ENCODE data around the gene RALGDS.
"Not testable (repeated sequence)": the region's sequence is repeated elsewhere in the genome, so short reads cannot be mapped to it uniquely, and the experiment has no call there.

The RALGDS gene

DNA sequence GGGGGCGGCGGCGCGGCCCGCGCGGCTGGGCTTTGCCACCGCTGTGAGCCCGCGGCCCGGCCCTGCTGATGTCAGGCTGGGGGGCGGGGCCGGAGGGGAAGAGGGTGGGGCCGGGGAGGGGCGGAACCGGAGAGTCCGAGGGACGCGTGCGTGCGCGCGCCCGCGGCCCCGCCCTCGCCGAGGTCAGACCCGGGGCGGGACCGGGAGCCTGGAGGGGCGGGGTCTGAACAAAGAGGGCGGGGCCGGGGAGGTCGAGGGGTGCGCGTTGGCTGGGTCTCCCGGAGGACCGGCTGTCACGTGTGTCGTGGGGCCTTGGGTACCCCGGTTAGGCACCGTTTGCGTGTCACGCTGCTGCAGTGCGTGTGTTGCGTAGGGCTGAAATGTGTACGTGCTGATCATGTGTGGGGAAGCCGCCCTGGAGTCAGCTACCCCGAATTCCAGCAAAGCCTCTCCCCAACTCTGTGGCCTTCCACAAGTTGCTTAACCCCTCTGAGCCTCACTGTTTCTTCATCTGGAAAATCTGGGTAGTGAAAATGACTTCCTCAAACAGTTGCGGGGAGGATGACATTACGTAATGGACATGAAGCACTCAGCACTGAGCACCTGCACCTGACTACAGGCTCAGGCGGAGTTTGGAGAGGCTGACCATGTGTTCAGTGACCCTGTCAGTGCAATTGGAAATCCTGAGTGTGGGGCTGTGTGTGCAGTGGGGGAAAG, at the start of gene RALGDS:
Gene RALGDS (minus strand): TSS at position 43 of the 717 bp plus-strand sequence. CDS start 86 bp downstream, outside the sequence.
- no peak for DNase-seq (ENCODE audit: low read depth, low spot score)
- WGBS (ENCODE audit: insufficient coverage, insufficient read length) = no CpG with 5 or more reads among the region's 53 CpGs

DNA sequence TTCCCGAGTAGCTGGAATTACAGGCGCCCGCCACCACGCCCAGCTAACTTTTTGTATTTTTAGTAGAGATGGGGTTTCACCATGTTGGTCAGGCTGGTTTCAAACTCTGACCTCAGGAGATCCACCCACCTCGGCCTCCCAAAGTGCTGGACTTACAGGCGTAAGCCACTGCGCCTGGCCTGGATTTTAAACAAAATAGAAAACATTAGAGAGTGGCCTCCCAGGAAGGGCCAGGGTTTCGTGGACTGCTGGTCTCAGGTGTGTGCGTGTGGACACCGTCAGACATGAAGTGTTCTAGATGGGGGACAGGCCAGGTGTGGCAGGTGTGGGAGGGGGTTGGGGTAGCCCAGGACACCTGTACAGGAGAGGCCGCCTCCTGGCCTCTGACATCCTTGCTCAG, 49.7 kb upstream of the RALGDS start:
- Histone ChIP-seq H3K27ac (ENCODE audit: low read length) (no peak overlapping the region), H3K9me3 (ENCODE audit: control insufficient read depth, insufficient read depth, low read length) (no peaks in the 10 kb centered on the region), H3K4me3 (ENCODE audit: low read length) (no peak overlapping the region), H3K36me3 (ENCODE audit: control insufficient read depth, insufficient read depth, low read length) (no peaks in the 10 kb centered on the region), H3K4me1 (ENCODE audit: control insufficient read depth, insufficient read depth, low read length) (no peaks in the 10 kb centered on the region), H3K27me3 (ENCODE audit: control insufficient read depth, insufficient read depth, low read length) (no peaks in the 10 kb centered on the region)
- DNase-seq (ENCODE audit: low read depth, low spot score) = no peak
- WGBS (ENCODE audit: insufficient coverage, insufficient read length) = no CpG with 5 or more reads among the region's 11 CpGs

More for the DNA sequence above, at the start of gene RALGDS:
- Histone ChIP-seq H3K4me1 (ENCODE audit: control insufficient read depth, insufficient read depth, low read length) (peaks cover 3% of the 10 kb centered on the region), H3K4me3 (ENCODE audit: low read length) (peak within 1 kb of the TSS; percentile 45), H3K27me3 (ENCODE audit: control insufficient read depth, insufficient read depth, low read length) (peaks cover 5% of the 10 kb centered on the region; the same call in 1 of the 2 replicates), H3K36me3 (ENCODE audit: control insufficient read depth, insufficient read depth, low read length) (no peaks in the 10 kb centered on the region), H3K27ac (ENCODE audit: low read length) (no peak within 1 kb of the TSS), H3K9me3 (ENCODE audit: control insufficient read depth, insufficient read depth, low read length) (no peaks in the 10 kb centered on the region)

DNA sequence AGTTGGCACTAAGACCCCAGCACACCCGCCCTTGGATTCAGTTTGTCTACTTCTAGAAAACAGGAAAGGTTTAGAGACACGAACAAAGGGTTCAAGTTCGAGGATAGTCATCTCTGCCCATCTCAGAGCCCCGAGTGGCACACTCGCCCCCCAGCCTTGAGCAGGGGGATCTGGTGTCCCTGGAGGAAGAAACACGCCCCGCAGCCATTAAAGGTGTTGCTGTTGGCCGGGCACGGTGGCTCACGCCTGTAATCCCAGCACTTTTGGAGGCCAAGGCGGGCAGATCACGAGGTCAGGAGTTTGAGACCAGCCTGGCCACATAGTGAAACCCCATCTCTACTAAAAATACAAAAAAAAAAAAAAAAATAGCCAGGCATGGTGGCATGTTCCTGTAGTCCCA, 48.6 kb upstream of the RALGDS start:
- no CpG with 5 or more reads among the region's 12 CpGs for WGBS (ENCODE audit: insufficient coverage, insufficient read length)
- H3K4me3 ChIP-seq (ENCODE audit: low read length); H3K27me3 ChIP-seq (ENCODE audit: control insufficient read depth, insufficient read depth, low read length); H3K27ac ChIP-seq (ENCODE audit: low read length); H3K4me1 ChIP-seq (ENCODE audit: control insufficient read depth, insufficient read depth, low read length); DNase-seq (ENCODE audit: low read depth, low spot score); H3K36me3 ChIP-seq (ENCODE audit: control insufficient read depth, insufficient read depth, low read length); H3K9me3 ChIP-seq (ENCODE audit: control insufficient read depth, insufficient read depth, low read length): not testable (repeated sequence)

DNA sequence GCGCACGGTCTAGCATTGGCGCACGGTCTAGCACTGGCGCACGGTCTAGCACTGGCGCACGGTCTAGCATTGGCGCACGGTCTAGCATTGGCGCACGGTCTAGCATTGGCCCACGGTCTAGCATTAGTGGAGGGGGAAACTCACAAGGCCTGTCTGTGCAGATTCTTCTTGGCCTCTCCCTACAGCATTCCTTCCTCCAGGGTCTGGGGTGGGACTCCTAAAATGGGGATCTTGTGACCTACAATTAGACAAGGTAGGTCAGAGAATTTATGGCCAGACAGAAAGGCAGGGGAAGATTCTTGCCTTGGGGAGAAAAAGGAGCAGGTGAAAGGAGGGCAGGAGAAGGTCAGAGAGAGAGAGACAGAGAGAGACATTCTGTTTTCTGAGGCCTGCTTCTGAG, 48.1 kb upstream of the RALGDS start:
- Histone ChIP-seq H3K9me3 (ENCODE audit: control insufficient read depth, insufficient read depth, low read length) (no peaks in the 10 kb centered on the region), H3K27ac (ENCODE audit: low read length) (no peak overlapping the region), H3K4me1 (ENCODE audit: control insufficient read depth, insufficient read depth, low read length) (no peaks in the 10 kb centered on the region), H3K36me3 (ENCODE audit: control insufficient read depth, insufficient read depth, low read length) (no peaks in the 10 kb centered on the region), H3K27me3 (ENCODE audit: control insufficient read depth, insufficient read depth, low read length) (no peaks in the 10 kb centered on the region), H3K4me3 (ENCODE audit: low read length) (no peak overlapping the region)
- WGBS (ENCODE audit: insufficient coverage, insufficient read length) = no CpG with 5 or more reads among the region's 13 CpGs
- DNase-seq (ENCODE audit: low read depth, low spot score) = no peak

DNA sequence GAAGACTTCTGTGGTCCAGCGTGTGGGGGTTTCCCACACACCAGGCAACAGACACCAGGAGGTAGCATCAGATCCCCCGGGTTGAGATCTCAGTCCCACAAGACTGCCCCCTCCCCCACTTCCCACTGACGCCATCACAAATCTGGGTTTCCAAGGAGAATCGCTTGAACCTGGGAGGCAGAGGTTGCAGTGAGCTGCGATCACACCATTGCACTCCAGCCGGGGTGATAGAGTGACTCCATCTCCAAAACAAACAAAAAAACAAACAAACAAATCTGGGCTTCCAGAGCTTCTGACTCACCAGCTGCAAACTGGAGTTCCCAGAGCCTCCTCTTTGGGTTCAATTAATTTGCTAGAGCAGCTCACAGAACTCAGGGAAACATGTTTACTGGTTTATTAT, 47.4 kb upstream of the RALGDS start:
- WGBS (ENCODE audit: insufficient coverage, insufficient read length) = no CpG with 5 or more reads among the region's 6 CpGs
- H3K27me3 ChIP-seq (ENCODE audit: control insufficient read depth, insufficient read depth, low read length) = no peaks in the 10 kb centered on the region
- no peak overlapping the region for H3K4me3 ChIP-seq (ENCODE audit: low read length)
- no peak overlapping the region for H3K27ac ChIP-seq (ENCODE audit: low read length)
- peaks cover 1% of the 10 kb centered on the region; the same call in 1 of the 2 replicates for H3K4me1 ChIP-seq (ENCODE audit: control insufficient read depth, insufficient read depth, low read length)
- no peak for DNase-seq (ENCODE audit: low read depth, low spot score)
- no peaks in the 10 kb centered on the region for H3K9me3 ChIP-seq (ENCODE audit: control insufficient read depth, insufficient read depth, low read length)
- no peaks in the 10 kb centered on the region; the same call in 1 of the 2 replicates for H3K36me3 ChIP-seq (ENCODE audit: control insufficient read depth, insufficient read depth, low read length)

DNA sequence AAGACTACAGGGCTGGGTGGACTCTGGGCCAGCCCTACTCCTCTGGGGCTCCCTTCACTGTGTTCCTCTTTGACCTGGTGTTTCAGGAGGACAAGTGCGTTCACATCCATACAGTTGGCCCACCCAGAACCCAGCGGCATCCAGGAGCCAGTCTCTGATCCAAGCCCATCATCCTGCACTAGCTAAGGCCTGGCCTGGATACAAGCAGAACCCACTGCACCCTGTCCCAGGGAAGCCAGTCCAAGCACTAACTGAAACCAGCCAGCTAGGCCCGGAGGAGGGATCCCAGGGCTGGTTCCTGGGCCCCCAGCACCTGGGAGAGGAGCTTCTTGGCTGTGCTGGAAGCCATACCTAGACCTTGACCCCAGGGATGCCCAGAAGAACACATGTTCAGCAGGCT, 46.7 kb upstream of the RALGDS start:
- Histone ChIP-seq H3K27me3 (ENCODE audit: control insufficient read depth, insufficient read depth, low read length) (peaks cover 6% of the 10 kb centered on the region; the same call in 1 of the 2 replicates), H3K9me3 (ENCODE audit: control insufficient read depth, insufficient read depth, low read length) (no peaks in the 10 kb centered on the region), H3K27ac (ENCODE audit: low read length) (no peak overlapping the region)

DNA sequence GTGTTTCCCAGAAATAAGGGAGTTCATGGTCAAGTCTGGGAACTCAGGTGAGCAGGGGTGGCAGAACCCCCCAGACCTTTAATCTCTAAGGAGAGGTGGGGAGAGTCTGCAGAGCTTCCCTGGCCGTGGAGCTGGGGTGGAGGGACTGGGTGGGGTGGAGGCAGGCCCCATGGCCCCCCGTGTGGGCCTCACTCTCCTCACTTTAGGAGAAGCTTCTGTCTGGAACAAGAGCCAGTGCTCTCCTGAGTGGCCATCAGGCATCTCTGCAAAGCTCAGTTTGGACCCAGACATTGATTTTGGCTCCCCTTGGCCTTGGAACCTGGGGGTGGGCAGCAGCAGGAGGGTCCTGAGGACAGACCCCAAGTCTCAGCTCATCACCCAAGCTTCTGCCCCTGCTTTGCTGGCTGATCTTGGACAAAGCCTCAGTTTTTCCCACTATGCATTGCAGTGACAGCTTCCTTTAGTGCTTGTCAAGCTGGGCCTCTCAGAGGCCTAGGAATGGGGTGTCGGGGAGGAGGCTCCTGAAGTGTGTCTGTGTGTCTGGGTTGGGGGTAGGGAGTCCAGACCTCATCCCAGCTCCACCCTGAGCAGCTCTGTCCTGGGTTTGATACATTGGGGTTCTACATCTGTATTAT, 46.2 kb upstream of the RALGDS start:
- no peak overlapping the region for H3K27ac ChIP-seq (ENCODE audit: low read length)
- H3K36me3 ChIP-seq (ENCODE audit: control insufficient read depth, insufficient read depth, low read length) = no peaks in the 10 kb centered on the region; the same call in 1 of the 2 replicates
- H3K4me1 ChIP-seq (ENCODE audit: control insufficient read depth, insufficient read depth, low read length) = peaks cover 6% of the 10 kb centered on the region; the same call in 1 of the 2 replicates
- no peak for DNase-seq (ENCODE audit: low read depth, low spot score)
- H3K9me3 ChIP-seq (ENCODE audit: control insufficient read depth, insufficient read depth, low read length) = no peaks in the 10 kb centered on the region
- H3K4me3 ChIP-seq (ENCODE audit: low read length) = no peak overlapping the region
- H3K27me3 ChIP-seq (ENCODE audit: control insufficient read depth, insufficient read depth, low read length) = peaks cover 7% of the 10 kb centered on the region; the same call in 1 of the 2 replicates
- no CpG with 5 or more reads among the region's 3 CpGs for WGBS (ENCODE audit: insufficient coverage, insufficient read length)

More for the DNA sequence above, 46.7 kb upstream of the RALGDS start:
- H3K4me1 ChIP-seq (ENCODE audit: control insufficient read depth, insufficient read depth, low read length) = peaks cover 6% of the 10 kb centered on the region; the same call in 1 of the 2 replicates
- no peak overlapping the region for H3K4me3 ChIP-seq (ENCODE audit: low read length)
- no peaks in the 10 kb centered on the region; the same call in 1 of the 2 replicates for H3K36me3 ChIP-seq (ENCODE audit: control insufficient read depth, insufficient read depth, low read length)
- no peak for DNase-seq (ENCODE audit: low read depth, low spot score)
- WGBS (ENCODE audit: insufficient coverage, insufficient read length) = no CpG with 5 or more reads among the region's 3 CpGs

DNA sequence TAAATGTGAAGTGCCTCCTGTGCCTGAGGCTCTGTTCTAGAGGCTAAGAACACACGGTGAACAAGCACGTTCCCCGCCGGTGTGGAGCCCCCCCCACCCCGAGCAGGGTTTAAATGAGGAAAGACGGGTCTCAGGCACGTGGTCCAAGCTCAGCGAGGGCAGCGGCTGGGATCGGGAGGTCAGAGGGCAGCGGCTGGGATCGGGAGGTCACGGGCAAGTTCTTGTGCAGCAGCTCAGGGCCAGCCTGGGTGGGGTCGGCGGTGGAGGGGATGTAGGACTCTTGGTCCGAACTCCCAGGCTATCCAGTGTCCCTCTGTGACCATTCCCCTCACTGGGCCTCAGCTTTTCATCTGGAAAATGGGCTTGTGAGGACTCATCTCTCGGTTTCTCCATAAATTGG, 45.4 kb upstream of the RALGDS start:
- no CpG with 5 or more reads among the region's 17 CpGs for WGBS (ENCODE audit: insufficient coverage, insufficient read length)
- Histone ChIP-seq H3K4me3 (ENCODE audit: low read length) (no peak overlapping the region), H3K36me3 (ENCODE audit: control insufficient read depth, insufficient read depth, low read length) (no peaks in the 10 kb centered on the region; the same call in 1 of the 2 replicates), H3K9me3 (ENCODE audit: control insufficient read depth, insufficient read depth, low read length) (no peaks in the 10 kb centered on the region), H3K4me1 (ENCODE audit: control insufficient read depth, insufficient read depth, low read length) (peaks cover 6% of the 10 kb centered on the region; the same call in 1 of the 2 replicates), H3K27me3 (ENCODE audit: control insufficient read depth, insufficient read depth, low read length) (peaks cover 7% of the 10 kb centered on the region; the same call in 1 of the 2 replicates), H3K27ac (ENCODE audit: low read length) (no peak overlapping the region)
- DNase-seq (ENCODE audit: low read depth, low spot score) = no peak

DNA sequence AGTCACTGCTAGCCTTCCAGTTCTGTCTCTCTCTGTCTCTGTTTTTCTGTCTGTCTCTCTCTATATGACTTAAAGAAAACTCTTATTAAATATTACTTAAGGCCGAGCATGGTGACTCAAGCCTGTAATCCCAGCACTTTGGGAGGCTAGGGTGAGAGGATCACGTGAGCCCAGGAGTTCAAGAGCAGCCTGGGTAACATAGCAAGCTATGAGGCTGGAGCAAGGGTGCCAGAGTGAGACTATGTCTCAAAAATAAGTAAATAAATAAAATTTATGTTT, 44.4 kb upstream of the RALGDS start:
- no peak overlapping the region for H3K4me3 ChIP-seq (ENCODE audit: low read length)
- no peak for DNase-seq (ENCODE audit: low read depth, low spot score)
- H3K27ac ChIP-seq (ENCODE audit: low read length) = no peak overlapping the region
- H3K4me1 ChIP-seq (ENCODE audit: control insufficient read depth, insufficient read depth, low read length) = peaks cover 6% of the 10 kb centered on the region; the same call in 1 of the 2 replicates
- H3K36me3 ChIP-seq (ENCODE audit: control insufficient read depth, insufficient read depth, low read length) = no peaks in the 10 kb centered on the region; the same call in 1 of the 2 replicates
- peaks cover 7% of the 10 kb centered on the region; the same call in 1 of the 2 replicates for H3K27me3 ChIP-seq (ENCODE audit: control insufficient read depth, insufficient read depth, low read length)
- WGBS (ENCODE audit: insufficient coverage, insufficient read length) = no CpG with 5 or more reads among the region's 2 CpGs
- no peaks in the 10 kb centered on the region for H3K9me3 ChIP-seq (ENCODE audit: control insufficient read depth, insufficient read depth, low read length)

DNA sequence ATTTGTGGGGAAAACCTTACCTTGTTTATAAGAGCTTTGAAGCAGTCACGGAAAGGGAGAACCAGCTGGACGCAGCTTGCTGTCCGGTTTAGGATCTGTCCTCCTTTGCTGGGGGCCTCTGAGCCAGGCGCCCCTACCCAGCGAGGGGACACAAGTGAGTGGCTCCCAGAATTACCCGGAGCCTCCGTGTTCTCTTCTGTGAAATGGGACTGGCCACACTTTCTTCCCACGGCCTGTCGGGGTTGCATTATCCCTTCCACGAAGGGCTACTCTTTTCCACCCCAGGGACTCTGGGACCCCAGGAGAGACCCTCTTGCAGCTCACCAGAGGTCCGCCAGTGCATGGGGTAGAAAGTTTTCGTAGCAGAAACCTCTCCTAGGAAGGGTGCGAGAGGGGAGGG, 43.2 kb upstream of the RALGDS start:
- WGBS (ENCODE audit: insufficient coverage, insufficient read length) = no CpG with 5 or more reads among the region's 13 CpGs
- DNase-seq (ENCODE audit: low read depth, low spot score) = no peak
- Histone ChIP-seq H3K4me3 (ENCODE audit: low read length) (no peak overlapping the region; the same call in 1 of the 2 replicates), H3K4me1 (ENCODE audit: control insufficient read depth, insufficient read depth, low read length) (peaks cover 6% of the 10 kb centered on the region; the same call in 1 of the 2 replicates), H3K27me3 (ENCODE audit: control insufficient read depth, insufficient read depth, low read length) (peaks cover 7% of the 10 kb centered on the region; the same call in 1 of the 2 replicates), H3K36me3 (ENCODE audit: control insufficient read depth, insufficient read depth, low read length) (no peaks in the 10 kb centered on the region; the same call in 1 of the 2 replicates), H3K27ac (ENCODE audit: low read length) (no peak overlapping the region), H3K9me3 (ENCODE audit: control insufficient read depth, insufficient read depth, low read length) (no peaks in the 10 kb centered on the region)

All from iPS DF 6.9 (cell line).